Hematopoietic multipotent progenitor cell treated with erythropoietin and hydrocortisone succinate and interleukin-3 and kit ligand, for 4 days (in vitro differentiated cells): ENCODE results near the gene ALOX12.
A peak's percentile ranks its signal among the peaks of the same experiment; 100 is the strongest.

Source experiments
- DNase-seq: peaks from one replicate; pipeline ENCODE4 v3.0.0-alpha.2; 2015

The ALOX12 gene

GRCh38 chr17:7022781-7023571 lies 27.1 kb downstream of the ALOX12 start, which contains the start of gene BCL6B:
Gene BCL6B, plus strand, starts transcription at chr17:7023050. Its CDS starts 622 bp downstream, at chr17:7023672.
- no peak for DNase-seq

GRCh38 chr17:7023576-7024401 lies 27.9 kb downstream of the ALOX12 start:
- DNase-seq, result peak; percentile 97

- DNase-seq, result no peak
These were observed 28.5 kb downstream of the ALOX12 start for GRCh38 chr17:7024402-7024785.

- DNase-seq, result no peak
These were observed 29.4 kb downstream of the ALOX12 start for GRCh38 chr17:7025245-7025644.

GRCh38 chr17:7026471-7027115 lies 30.7 kb downstream of the ALOX12 start:
- no peak for DNase-seq

DNA sequence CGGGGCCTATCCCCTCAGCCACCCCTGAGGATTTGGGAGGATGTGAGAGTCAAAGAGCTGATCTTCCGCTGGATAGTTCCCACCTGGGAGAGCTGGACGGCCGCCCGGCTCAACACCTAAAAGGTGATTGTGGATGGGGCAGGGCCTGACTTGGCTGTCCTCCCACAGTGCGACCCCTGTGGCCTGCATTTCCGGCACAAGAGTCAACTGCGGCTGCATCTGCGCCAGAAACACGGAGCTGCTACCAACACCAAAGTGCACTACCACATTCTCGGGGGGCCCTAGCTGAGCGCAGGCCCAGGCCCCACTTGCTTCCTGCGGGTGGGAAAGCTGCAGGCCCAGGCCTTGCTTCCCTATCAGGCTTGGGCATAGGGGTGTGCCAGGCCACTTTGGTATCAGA lies 31.5 kb downstream of the ALOX12 start:
- DNase-seq, result no peak

GRCh38 chr17:7029096-7029495 lies 33.2 kb downstream of the ALOX12 start:
- no peak for DNase-seq

DNA sequence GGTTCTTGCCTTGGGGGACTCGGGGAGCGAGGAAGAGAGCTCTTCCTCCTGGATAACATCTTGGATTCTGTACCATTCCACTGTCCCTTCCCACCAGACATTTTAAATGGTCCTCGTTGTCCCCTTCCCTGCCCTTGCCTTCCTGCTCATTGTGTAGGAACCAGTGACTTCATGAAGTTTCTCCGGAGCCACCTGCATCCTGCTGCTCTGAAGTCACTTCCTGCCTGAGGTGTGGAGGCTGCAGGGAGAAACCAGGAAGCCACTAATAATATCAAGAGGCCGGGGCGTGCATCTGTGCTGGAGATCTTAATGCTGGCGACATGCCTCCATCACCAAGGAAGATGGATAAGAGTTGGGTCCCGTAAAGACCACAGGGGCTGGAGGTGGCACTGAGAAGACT lies 33.8 kb downstream of the ALOX12 start:
- DNase-seq, result peak; percentile 68

DNA sequence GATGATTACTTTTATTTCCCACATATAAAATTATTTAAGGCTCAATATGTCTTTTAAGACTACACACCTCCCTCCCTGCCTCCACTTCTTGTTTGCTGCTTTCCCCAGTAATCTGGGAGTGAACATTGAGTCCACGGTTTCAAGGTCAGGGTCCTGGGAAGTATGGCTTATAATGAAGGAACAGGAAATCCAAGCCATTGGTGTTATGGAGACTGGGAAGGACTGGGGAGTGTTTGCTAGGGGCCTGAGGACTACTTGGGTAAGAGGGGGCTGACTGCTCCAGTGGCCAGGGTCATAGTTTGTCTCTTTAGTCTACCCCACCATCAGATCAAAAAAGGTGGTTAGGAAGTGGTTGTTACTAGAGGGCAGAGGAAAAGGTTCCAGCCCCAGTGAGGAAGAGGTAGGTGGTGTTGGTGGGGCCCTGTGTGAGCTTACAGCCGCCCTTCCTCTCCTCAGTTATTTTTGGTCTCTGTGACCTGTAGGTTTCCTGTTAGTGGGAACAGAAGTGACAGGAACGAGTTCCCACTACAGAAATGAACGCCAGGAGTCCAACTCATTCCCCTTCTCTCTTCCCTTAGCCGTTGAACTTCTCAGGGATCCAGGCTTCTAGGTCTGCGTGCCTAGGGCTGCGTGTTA lies 39.2 kb downstream of the ALOX12 start:
- DNase-seq, result no peak

- peak; percentile 99 for DNase-seq
These were observed 39.9 kb downstream of the ALOX12 start, which contains the start of gene SLC16A13 for GRCh38 chr17:7035591-7036368. Gene SLC16A13, plus strand, starts transcription at chr17:7036015. Its CDS starts 368 bp downstream, at chr17:7036383.

DNA sequence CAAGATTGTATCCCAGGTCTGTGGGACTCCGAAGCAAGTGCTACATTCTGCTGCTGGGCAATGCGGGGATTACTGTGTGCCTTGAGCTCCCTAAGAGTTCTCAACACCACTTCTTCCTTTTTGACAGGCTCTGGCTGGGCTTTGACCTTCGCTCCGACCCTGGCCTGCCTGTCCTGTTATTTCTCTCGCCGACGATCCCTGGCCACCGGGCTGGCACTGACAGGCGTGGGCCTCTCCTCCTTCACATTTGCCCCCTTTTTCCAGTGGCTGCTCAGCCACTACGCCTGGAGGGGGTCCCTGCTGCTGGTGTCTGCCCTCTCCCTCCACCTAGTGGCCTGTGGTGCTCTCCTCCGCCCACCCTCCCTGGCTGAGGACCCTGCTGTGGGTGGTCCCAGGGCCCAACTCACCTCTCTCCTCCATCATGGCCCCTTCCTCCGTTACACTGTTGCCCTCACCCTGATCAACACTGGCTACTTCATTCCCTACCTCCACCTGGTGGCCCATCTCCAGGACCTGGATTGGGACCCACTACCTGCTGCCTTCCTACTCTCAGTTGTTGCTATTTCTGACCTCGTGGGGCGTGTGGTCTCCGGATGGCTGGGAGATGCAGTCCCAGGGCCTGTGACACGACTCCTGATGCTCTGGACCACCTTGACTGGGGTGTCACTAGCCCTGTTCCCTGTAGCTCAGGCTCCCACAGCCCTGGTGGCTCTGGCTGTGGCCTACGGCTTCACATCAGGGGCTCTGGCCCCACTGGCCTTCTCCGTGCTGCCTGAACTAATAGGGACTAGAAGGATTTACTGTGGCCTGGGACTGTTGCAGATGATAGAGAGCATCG lies 42.4 kb downstream of the ALOX12 start:
- no peak for DNase-seq

GRCh38 chr17:7039832-7040231 lies 44.0 kb downstream of the ALOX12 start:
- peak; percentile 42 for DNase-seq

GRCh38 chr17:7041607-7042500 lies 46.0 kb downstream of the ALOX12 start:
- DNase-seq, result peak; percentile 34

GRCh38 chr17:7042501-7043181 lies 46.8 kb downstream of the ALOX12 start:
- peak; percentile 37 for DNase-seq

- no peak for DNase-seq
These were observed 47.3 kb downstream of the ALOX12 start for GRCh38 chr17:7043182-7043496.

- DNase-seq, result no peak
These were observed 47.8 kb downstream of the ALOX12 start, which contains the start of gene SLC16A11 for GRCh38 chr17:7043497-7044198. Gene SLC16A11, minus strand, starts transcription at chr17:7044092. Its CDS starts 579 bp downstream, at chr17:7043513.

GRCh38 chr17:7045492-7046126 lies 49.8 kb downstream of the ALOX12 start:
- peak; percentile 88 for DNase-seq

DNA sequence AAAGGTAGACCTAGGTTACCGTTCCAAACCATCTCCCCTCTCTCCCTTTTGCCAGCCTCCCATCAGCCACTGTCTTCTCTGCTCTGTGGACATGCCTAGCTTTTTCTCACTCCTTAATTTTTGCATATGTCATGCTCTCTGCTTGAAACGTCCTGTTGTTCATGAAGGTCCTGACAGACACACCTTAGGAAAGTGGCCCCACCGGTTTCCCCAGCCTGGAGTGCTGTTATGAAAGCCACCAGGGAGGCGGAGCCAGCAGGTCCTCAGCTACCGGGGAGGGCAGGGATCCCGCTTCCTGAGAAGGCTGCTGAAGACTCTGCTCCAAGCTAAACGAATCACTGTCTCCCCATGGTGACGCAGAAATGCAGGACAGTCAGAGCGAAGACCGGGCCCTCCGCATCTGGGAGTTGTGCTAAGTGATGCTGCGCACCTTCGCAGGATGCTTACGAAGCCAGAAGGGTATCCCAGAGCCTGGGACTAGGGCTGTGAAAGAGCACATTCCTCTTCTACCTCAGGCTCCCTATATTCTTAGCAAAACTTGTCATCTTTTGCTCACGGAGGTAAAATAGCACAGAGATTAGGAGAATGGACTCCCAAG lies 50.4 kb downstream of the ALOX12 start:
- no peak for DNase-seq
